ENCODE measurements around the gene ARSJ.

- TF ChIP-seq, protein P1, sequence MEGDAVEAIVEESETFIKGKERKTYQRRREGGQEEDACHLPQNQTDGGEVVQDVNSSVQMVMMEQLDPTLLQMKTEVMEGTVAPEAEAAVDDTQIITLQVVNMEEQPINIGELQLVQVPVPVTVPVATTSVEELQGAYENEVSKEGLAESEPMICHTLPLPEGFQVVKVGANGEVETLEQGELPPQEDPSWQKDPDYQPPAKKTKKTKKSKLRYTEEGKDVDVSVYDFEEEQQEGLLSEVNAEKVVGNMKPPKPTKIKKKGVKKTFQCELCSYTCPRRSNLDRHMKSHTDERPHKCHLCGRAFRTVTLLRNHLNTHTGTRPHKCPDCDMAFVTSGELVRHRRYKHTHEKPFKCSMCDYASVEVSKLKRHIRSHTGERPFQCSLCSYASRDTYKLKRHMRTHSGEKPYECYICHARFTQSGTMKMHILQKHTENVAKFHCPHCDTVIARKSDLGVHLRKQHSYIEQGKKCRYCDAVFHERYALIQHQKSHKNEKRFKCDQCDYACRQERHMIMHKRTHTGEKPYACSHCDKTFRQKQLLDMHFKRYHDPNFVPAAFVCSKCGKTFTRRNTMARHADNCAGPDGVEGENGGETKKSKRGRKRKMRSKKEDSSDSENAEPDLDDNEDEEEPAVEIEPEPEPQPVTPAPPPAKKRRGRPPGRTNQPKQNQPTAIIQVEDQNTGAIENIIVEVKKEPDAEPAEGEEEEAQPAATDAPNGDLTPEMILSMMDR (IDR thresholded peaks at IDR 0.05; ENCODE audit: insufficient read depth, low read length, poor library complexity, severe bottlenecking), result no peak
- TF ChIP-seq EZH2phosphoT487 (conservative IDR thresholded peaks at IDR 0.05; ENCODE audit: low read length), result no peak
Measured at GRCh38 chr4:113921089-113921794, 58.2 kb downstream of the ARSJ start.
